CD4-positive, CD25-positive, alpha-beta regulatory T cell (primary cell): ENCODE measurements around the gene UGDH. TPM values are rescaled to one million over a fixed set of nuclear protein-coding genes. Genes with fewer than 3 reads are reported as not detected.

Experiments used
- polyA plus RNA-seq, 4 donors: library from polyadenylated mRNA; unstranded; fragments of 300-500 nt; fragmentation: Illumina TruSeq; gene quantifications; one replicate each; pipeline ENCODE4 v1.2.3, GENCODE V29; 2021
- total RNA-seq: library from RNA; stranded (reverse); gene quantifications from one replicate; pipeline ENCODE4 v1.2.3, GENCODE V29; 2022

UGDH gene
- total and polyA plus RNA-seq, 5 donors from 2014 or later = 6.7 to 23.1 (median 18.9) TPM

Other genes starting within 250 kb of the UGDH start
- gene RFC1, start 161.1 kb downstream of the UGDH start, total RNA-seq = 87.1 TPM
- 10 to 100 TPM; 27.3 to 33.9 (median 31.1) TPM for gene RFC1, start 161.1 kb downstream of the UGDH start, polyA plus RNA-seq
- gene KLB, start 120.5 kb downstream of the UGDH start, total RNA-seq = not detected
- gene KLB, start 120.5 kb downstream of the UGDH start, polyA plus RNA-seq = under 1 TPM in 2 of 4 donors, not detected in 2; 0.06 to 0.07 TPM
- gene RPL9, start 68.5 kb downstream of the UGDH start, total RNA-seq = 1,902 TPM
- 1,000 to 10,000 TPM; 1,739 to 2,644 (median 2,251) TPM for gene RPL9, start 68.5 kb downstream of the UGDH start, polyA plus RNA-seq
- 12.2 TPM for gene LIAS, start 68.4 kb downstream of the UGDH start, total RNA-seq
- 10 to 100 TPM; 10.6 to 13.6 (median 12.2) TPM for gene LIAS, start 68.4 kb downstream of the UGDH start, polyA plus RNA-seq
- gene SMIM14, start 111.4 kb upstream of the UGDH start, total RNA-seq = 5.2 TPM
- gene SMIM14, start 111.4 kb upstream of the UGDH start, polyA plus RNA-seq = 10 to 100 TPM; 19.4 to 28.6 (median 22.6) TPM
- gene UBE2K, start 170.7 kb upstream of the UGDH start, total RNA-seq = 56.0 TPM
- 10 to 100 TPM; 67.6 to 96.6 (median 74.1) TPM for gene UBE2K, start 170.7 kb upstream of the UGDH start, polyA plus RNA-seq